Calu3 (cell line): Measurements from ENCODE around the gene CDKL4. TPM values are rescaled to one million over a fixed set of nuclear protein-coding genes. Genes with fewer than 3 reads are reported as not detected.
"Not testable (repeated sequence)": the region's sequence is repeated elsewhere in the genome, so short reads cannot be mapped to it uniquely, and the experiment has no call there.

ENCODE experiments used
- BruUV-seq: library from RNA; stranded (reverse); fragments of 400-500 nt; replicated peaks from 2 replicates; lab custom pipeline; 2021; lab: Mats Ljungman, UMichigan
- CTCF ChIA-PET: fragments of 300-600 bp; sonication (Branson Sonifier 250); formaldehyde crosslinking; loops from one replicate; lab custom pipeline; 2022; ENCODE audit warnings: antibody characterized with exemption; lab: Charles Lee
- DNase-seq: peaks from one replicate; pipeline ENCODE4 v3.0.0; 2022
- H3K27ac Mint-ChIP-seq: one replicate; pipeline ENCODE4 v1.8.0; 2022; ENCODE audit warnings: mixed read lengths; ENCODE audit not compliant: unreplicated experiment
- H3K27me3 Mint-ChIP-seq: one replicate; pipeline ENCODE4 v1.8.0; 2022; ENCODE audit warnings: mixed read lengths; ENCODE audit not compliant: unreplicated experiment
- H3K36me3 Mint-ChIP-seq: one replicate; pipeline ENCODE4 v1.8.0; 2022; ENCODE audit warnings: mild to moderate bottlenecking, moderate library complexity, mixed read lengths; ENCODE audit not compliant: insufficient read depth, unreplicated experiment
- H3K4me1 Mint-ChIP-seq: one replicate; pipeline ENCODE4 v1.8.0; 2022; ENCODE audit warnings: mild to moderate bottlenecking, low read depth, mixed read lengths; ENCODE audit not compliant: unreplicated experiment
- H3K4me3 Mint-ChIP-seq: one replicate; pipeline ENCODE4 v1.8.0; 2022; ENCODE audit warnings: mild to moderate bottlenecking, low read depth, moderate library complexity, mixed read lengths; ENCODE audit not compliant: unreplicated experiment
- H3K9me3 Mint-ChIP-seq: one replicate; pipeline ENCODE4 v1.8.0; 2022; ENCODE audit warnings: low read depth, mixed read lengths; ENCODE audit not compliant: unreplicated experiment
- intact Hi-C: fragments of 100-400 bp; cut with micrococcal nuclease; formaldehyde crosslinking; loops from one replicate; pipeline ENCODE4 v1.10.0; 2022; ENCODE audit not compliant: unreplicated experiment
- total RNA-seq: library from RNA; stranded (reverse); gene quantifications from 2 replicates; pipeline ENCODE4 v1.2.3, GENCODE V29; 2022
- TF ChIP-seq, protein P1 (sequence below): fragments of 200-600 bp; IDR thresholded peaks from one replicate; pipeline ENCODE4 v1.8.0; 2022; ENCODE audit warnings: antibody characterized with exemption; ENCODE audit not compliant: unreplicated experiment

Gene CDKL4
- total RNA-seq, 1 experiment from 2014 or later: 0.83 TPM

DNA sequence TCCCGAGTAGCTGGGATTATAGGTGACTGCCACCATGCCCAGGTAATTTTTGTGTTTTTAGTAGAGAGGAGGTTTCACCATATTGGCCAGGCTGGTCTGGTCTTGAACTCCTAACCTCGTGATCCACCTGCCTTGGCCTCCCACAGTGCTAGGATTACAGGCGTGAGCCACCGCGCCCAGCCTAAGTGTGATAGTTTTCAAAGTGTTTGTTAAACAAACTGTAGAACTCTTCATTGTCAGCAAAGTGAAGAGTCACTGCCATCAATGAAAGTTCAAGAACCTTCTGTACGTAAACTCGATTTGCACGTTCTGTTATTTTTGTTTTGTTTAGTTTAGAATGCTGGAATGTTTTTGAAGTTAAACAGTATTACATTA, 104.9 kb downstream of the CDKL4 start:
- Mint-ChIP-seq H3K9me3 (no peaks in the 10 kb centered on the region), H3K36me3 (no peaks in the 10 kb centered on the region), H3K4me3 (no peak overlapping the region), H3K4me1 (no peaks in the 10 kb centered on the region), H3K27me3 (no peaks in the 10 kb centered on the region), H3K27ac (no peak overlapping the region)
- no peak for DNase-seq
- intact Hi-C loops: no loop called here
- CTCF ChIA-PET: no interaction called here
- BruUV-seq: no TSS peak
- TF ChIP-seq, protein P1, sequence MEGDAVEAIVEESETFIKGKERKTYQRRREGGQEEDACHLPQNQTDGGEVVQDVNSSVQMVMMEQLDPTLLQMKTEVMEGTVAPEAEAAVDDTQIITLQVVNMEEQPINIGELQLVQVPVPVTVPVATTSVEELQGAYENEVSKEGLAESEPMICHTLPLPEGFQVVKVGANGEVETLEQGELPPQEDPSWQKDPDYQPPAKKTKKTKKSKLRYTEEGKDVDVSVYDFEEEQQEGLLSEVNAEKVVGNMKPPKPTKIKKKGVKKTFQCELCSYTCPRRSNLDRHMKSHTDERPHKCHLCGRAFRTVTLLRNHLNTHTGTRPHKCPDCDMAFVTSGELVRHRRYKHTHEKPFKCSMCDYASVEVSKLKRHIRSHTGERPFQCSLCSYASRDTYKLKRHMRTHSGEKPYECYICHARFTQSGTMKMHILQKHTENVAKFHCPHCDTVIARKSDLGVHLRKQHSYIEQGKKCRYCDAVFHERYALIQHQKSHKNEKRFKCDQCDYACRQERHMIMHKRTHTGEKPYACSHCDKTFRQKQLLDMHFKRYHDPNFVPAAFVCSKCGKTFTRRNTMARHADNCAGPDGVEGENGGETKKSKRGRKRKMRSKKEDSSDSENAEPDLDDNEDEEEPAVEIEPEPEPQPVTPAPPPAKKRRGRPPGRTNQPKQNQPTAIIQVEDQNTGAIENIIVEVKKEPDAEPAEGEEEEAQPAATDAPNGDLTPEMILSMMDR: no peak

DNA sequence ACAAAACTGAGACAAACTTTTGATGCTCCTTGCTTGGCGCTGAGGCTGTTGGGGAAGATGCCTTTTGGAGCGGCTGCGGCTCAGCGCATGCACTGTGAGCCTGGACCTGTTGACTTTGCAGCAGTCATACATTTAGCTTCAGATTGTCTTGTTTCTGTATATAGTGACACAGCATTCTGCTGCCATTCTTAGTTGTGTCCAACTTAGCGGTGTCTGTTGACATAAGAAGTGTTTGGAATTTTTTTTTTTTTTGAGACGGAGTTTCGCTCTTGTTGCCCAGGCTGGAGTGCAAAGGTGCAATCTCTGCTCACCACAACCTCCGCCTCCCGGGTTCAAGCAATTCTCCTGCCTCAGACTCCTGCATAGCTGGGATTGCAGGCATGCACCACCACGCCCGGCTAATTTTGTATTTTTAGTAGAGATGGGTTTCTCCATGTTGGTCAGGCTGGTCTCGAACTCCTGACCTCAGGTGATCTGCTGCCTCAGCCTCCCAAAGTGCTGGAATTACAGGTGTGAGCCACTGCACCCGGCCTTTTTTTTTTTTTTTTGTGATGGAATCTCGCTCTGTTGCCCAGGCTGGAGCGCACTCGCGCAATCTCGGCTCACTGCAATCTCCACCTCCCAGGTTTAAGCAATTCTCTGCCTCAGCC, 105.5 kb downstream of the CDKL4 start:
- intact Hi-C loops, H3K27me3 Mint-ChIP-seq, H3K36me3 Mint-ChIP-seq, H3K4me3 Mint-ChIP-seq, DNase-seq, H3K4me1 Mint-ChIP-seq, BruUV-seq, H3K9me3 Mint-ChIP-seq, H3K27ac Mint-ChIP-seq: not testable (repeated sequence)
- CTCF ChIA-PET: interaction anchor here (0.7 kb wide), 1 partner anchor 191 kb away, joined by 4 read pairs; no protein-coding TSS in a partner anchor

DNA sequence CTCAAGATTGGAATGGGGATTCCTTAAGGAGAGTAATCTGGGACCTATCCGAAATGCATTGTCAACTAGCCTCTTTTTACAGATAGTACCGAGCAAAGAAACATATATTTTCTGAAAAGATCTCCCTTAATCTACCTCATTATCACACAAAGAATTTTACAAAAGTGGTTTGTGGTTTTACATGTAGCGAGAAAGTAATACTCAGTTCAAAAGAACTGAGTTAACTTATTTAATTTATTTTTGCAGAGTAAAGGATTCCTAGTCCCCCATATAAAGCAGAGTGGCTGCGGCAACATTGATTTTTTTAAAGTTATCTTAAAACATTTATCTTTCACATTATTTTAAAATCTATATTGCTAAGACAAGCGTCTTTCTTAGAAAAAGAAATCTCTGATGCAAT, 107.0 kb downstream of the CDKL4 start:
- Mint-ChIP-seq H3K27ac (no peak overlapping the region), H3K36me3 (no peaks in the 10 kb centered on the region), H3K4me3 (no peak overlapping the region), H3K4me1 (no peaks in the 10 kb centered on the region), H3K9me3 (no peaks in the 10 kb centered on the region), H3K27me3 (no peaks in the 10 kb centered on the region)
- CTCF ChIA-PET: interaction anchor here (0.6 kb wide), 1 partner anchor 92 kb away, joined by 3 read pairs; no protein-coding TSS in a partner anchor
- no TSS peak for BruUV-seq
- TF ChIP-seq, protein P1: no peak
- DNase-seq: no peak
- intact Hi-C loops: no loop called here

DNA sequence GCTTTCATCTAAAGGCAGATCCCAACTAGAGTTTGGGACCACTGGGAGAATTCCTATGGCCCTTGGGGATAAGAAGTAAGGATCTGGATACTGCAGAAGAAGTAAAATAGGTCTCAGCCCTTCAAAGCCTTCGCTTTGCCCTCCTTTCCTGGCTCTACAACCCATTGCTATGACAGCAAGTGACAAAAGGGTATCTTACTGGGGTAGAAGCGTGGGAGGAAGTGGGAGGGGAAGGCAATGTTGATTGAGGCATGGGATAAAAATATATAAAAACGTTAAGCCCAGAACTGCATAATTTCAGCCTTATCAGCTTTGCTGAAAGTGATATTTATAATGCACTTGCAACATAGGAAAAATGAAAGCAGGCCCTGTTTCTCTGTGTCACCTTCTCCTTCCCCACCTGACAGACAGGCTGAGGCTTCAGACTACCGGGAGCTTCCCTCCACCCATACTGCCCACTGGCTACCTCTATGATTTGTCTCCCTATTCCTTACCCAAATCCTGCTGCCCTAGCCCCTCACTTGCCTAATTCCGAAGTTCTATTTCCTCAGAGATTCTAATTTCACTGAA, 108.0 kb downstream of the CDKL4 start:
- intact Hi-C loops: no loop called here
- H3K4me1 Mint-ChIP-seq: no peaks in the 10 kb centered on the region
- H3K9me3 Mint-ChIP-seq: no peaks in the 10 kb centered on the region
- TF ChIP-seq, protein P1: no peak
- DNase-seq: no peak
- H3K36me3 Mint-ChIP-seq: no peaks in the 10 kb centered on the region
- H3K27ac Mint-ChIP-seq: no peak overlapping the region
- no peaks in the 10 kb centered on the region for H3K27me3 Mint-ChIP-seq
- H3K4me3 Mint-ChIP-seq: no peak overlapping the region
- BruUV-seq: no TSS peak
- CTCF ChIA-PET: no interaction called here
